NCI-H146 treated with DMSO at 0.1 percent for 48 hours (cell line): Measurements from ENCODE around the gene MST1.
"Not testable (repeated sequence)": the region's sequence is repeated elsewhere in the genome, so short reads cannot be mapped to it uniquely, and the experiment has no call there.

Source experiments
- DNase-seq: peaks from one replicate; lab custom pipeline; 2025; ENCODE audit not compliant: unreplicated experiment; lab: John Stamatoyannopoulos, UW

MST1 gene

DNA sequence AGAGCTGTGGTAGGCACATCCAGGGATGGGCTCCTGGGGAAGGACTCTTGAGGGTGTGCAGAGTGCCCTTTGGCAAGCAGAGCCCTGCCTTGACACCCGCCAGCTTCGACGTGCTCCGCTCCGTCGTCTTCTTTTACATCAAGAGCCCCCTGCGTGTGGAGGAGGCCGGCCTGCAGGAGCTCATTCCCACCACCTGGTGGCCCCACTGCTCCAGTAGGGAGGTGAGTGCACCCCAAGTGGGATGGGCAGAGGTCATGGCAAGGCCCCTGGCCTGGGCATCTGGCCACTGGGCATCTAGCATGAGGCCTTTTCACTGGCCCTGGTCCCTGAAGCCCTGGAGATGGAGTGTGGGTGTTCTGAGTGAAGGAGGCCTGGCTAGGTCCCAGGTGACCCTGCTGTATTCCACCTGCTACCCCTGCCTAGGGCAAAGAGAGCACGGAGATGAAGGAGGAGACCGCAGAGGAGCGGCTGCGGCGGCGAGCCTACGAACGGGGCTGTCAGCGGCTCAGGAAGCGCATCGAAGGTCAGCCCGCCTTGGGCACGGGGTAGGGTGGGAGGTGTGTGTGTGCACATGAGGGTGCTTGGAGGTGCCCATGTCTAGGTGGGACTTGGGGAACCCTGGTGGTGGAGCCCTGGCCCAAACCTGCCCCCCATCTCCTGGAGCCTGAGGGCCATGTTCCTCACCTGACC, 12.3 kb upstream of the MST1 start:
- no peak for DNase-seq

DNA sequence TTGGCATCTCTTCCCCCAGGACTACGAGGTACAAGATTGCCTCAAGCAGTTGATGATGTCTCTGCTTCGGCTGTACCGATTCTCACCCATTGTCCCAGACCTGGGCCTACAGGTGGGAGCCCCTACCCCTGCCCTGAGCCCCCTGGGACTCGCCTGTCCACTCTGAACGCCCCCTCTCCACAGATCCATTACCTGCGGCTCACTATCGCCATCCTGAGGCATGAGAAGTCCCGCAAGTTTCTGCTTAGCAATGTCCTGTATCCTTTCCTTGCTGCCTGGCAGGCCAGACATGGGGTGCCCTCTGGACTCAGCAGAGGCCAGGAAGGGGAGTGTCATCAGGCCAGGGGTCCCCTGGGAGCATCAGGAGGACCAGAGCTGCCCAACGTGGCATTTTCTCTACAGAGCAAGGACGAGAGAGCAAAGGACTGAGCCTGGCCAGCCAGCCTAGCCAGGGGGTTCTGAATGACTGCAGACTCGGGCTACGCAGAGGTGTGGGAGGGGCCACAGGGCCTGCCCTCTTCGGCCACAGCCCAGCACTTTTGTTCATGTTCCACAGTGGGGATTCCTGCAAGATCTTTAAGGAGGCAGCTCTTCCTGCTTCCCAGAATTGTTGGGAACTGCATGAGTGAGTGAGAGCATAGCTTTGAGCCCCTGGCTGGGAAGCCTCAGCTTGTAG, 11.3 kb upstream of the MST1 start:
- DNase-seq, result no peak

DNA sequence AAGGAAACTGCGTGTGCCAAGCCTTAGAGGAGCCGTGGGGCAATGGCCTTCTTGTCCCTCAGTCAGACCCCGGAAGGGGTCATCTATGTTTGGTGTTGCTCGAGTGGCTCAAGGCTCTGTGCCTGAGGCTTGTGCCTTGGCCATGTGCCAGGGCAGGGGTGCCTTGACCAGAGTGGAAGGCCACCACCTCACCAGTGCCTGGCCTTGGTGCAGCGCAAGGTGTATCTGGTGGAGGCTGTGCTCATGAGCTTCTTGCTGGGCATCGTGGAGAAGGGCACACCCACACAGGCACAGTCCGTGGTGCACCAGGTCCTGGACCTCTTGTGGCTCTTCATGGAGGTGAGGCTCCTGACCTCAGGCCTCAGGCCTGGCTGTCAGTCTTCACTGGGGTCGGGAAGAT, 10.7 kb upstream of the MST1 start:
- DNase-seq, result no peak

DNA sequence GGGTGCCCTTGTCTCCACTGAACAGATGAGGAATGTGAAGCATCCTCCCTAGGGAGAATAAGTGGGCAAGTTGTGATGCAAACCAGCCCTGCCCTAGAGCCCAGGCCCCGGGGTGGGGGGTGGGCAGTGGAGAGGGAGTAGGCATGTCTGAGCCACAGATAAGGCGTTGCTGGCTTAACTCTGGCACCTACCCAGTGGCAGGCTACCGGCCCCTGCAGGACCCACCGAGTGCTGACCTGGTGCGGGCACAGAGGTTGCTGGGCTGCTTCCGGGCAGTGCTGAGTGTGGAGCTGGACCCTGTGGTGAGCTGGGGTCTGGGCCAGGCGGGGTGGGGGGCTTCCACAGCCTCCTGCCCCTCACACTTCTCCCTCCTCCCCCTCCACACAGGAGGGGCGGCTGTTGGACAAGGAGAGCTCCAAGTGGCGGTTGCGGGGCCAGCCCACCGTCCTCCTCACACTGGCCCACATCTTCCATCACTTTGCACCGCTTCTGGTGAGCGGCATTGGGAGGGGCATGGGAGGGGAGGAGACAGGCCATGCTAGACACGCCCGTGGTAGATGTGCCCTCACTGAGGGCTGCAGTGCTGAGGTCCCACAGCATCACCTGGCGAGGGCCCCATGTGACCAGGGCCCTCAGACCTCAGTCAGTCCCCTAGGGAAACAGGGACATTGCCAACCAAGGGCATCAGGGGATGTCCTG, 10.2 kb upstream of the MST1 start:
- DNase-seq, result no peak

DNA sequence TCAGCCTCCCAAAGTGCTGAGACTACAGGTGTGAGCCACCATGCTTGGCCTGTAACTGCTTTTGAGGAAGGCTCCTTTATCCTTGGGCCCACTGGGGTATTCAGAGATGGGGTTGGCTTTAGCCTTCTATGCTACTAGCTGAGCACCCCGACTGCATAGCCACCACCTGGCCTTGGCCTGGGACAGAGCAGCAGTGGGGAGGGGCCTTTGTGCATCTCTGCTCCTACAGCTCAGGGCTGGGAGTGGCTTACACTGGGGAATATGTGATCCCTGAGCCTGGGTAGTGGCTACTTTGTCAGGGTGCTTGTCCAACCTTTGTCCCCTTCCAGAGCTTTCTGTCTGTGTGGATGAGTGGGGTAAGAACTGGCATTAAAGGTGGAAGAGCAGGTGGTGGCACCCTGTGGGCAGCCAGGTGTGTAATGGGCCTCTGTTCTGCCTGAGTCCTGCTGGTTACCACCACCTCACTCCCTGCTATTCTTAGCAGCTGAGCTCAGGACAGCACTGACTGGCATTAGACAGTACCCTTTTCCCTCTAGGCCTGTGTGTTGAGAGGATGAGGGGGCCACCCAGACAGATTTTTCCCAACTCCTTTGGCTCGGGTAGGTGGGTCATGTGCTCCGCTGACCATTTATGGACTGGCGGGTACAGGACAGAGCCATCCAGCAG, 6.2 kb upstream of the MST1 start:
- DNase-seq, result not testable (repeated sequence)

DNA sequence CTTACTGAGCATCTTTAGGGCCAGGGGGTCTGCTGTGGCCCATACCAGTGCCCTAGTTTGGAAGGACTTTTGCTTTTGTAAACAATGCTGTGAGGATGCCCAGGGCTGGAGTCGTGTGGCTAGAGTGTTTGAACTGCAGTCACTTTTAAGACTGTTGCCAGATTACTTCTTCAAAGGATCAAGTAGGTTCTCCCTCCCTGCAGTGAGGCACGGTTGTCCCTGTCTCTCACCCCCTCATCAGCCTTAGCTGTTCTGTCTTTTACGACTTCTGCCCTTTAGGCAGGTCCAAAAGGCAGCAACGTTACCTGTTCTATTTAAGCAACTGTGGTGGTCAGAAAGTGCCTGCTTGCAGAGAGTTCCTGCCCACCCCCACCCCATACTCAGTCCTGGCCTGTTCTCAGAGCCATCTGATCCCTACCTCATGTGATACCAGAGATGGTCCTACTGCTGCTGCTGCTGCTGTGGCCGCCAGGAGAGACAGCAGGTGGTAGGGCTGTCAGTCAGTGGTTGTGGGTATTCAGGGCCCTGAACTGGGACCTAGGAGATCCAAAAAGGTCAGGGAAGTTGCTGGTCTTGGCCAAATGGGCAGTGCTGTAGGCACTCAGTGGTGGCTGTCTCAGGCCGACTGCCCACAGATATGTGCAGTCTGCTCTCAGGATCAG, 5.3 kb upstream of the MST1 start:
- DNase-seq, result not testable (repeated sequence)

DNA sequence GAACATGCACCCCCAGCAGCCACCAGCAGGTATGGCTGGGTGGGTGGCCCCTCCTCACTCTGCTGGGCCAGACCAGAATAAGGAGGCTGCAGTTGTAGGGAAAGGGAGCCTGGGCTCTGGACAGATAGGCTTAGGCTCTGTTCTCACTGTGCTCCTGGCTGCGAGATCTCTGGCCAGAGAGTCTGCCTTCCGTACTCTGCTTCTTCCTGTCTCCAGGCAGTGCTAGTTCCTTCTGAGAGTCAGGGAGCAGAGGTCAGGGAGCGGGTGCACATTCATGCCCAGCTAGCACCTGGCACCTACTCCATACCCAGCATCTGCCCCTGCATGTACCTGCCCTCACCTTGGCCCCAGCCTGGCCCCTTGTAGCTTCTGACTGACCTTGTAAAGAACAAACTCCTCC, 2.2 kb upstream of the MST1 start:
- DNase-seq, result not testable (repeated sequence)

DNA sequence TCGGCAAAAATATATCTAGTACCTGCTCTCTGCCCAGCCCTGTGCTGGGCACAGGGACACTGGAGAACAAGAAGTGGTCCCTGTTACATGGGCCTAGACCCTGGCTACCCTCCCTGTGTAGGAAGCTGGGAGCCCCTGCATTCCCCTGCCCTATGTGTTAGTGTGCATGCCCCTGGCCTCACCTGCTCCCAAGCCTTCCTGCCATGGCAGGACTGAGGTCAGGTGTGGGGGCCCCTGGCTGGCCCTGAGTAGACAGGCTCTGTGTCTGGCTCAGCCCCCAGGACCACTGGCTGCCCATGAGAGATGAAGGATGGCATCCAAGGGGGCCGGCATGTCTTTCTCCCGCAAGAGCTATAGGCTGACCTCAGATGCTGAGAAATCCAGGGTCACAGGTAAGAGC, 1.6 kb upstream of the MST1 start:
- not testable (repeated sequence) for DNase-seq

DNA sequence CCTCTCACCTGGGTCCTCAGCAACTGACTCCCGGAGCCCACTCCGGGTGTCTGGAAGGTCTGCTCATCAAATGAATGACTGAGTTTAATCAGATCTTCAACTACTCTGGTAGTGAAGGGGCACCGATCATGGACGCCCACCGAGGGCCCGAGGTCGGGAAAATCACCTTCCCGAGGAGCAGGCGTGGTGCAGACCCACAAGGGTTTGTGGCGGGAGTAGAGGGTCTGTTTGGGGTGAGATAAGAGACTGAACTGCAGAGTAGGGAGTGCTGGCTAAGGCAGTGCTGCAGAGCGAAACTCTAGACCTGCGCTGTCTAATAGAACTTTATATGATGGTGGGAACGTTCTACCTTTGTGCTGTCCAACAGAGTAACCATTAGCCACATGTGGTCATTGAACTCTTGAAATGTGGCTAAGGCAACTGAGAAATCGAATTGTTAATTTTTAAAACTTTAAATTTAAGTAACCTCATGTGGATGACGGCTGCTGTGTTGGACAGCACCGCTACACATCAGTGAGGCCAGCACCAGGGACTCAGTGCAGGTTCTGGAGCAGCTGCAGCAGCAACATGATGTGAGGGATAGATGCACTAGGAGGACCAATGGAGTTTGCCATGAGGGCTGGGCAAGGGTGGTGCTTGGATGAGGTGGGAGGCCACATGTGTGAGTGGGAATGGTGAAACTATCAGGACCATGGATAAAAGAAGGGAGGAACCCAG, 792 bp upstream of the MST1 start:
- DNase-seq, result not testable (repeated sequence)

DNA sequence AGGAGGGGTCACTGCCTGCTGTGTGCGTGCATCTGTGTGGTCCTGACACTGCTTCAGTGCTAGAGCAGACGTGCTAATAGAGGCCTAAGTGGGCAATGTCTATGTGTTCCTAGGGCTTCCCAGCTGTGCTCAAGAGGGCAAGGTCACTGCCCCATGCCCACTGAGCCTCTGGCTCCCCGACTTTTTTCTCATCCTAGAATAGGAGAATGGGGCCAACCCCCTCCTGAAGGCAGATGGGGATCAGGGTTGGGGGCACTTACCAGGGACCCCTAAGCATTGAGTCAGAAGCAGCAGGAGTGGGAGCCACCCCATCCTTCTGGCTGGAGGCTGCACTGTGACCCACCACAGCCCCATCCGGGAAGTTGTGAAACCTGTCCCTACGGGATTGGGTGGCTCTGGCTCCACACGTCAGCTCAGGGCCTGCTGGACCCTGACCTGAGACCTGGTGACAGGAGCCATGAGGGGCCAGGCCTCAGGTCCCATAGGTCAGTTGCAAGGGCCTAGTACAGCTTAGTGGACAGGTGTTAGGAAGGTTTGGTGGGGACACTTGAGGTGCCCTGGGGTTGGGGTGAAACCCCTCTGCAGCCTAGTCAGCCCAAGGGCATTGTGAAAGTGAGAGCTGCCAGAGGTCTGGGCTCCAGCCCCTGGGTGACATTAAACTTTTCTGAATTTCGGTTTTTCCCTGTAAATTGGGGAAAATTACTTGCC, 782 bp downstream of the MST1 start:
- not testable (repeated sequence) for DNase-seq

DNA sequence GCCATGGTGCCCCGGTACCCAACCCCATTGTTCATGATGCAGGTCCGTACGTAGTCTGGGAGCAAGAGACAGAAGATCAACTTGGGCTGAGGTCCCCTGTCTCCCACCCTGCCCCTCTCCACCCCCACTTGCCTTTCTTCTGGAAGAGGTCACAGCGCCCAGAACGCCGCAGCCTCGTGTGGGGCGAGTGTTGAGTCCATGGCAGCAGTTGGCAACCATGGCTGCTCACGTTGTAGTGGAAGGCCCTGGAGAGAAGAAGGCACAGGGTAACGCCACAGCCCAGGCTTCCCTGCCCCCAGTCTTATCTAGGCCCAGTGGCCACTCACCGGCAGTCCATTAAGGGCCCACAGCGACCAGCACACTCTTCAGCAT, 1.9 kb downstream of the MST1 start:
- DNase-seq, result not testable (repeated sequence)

DNA sequence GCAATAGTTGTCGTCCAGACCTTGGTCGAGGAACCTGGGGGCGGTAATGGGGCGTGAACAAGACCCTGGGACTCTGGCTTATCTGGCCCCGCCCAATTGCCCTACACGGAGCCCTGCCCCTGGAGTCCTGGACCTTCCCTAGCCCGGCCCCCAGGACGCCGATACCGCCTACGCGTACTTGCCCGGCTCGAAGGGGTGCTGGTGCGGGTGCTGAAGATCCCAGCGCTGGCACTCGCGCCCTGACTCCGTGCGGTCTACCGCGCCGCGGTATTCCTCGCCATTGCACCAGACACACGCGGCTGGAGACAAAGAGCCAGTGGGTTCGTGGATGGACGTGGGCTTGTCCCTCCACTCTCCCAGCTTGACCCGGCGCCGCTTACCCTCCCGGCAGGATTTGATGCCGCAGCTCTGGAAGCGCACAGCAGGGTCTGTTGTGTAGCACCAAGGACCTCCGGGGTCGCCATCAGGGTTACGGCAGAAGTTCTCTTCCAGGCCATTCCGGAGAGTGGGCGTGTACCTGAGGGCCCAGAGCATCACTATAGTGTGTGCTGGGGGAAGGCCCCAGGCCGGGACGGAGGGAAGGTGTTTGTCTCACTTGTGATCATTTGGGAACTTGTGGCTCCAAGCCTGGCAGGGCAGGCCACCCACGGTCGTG, 2.4 kb downstream of the MST1 start:
- DNase-seq, result not testable (repeated sequence)

DNA sequence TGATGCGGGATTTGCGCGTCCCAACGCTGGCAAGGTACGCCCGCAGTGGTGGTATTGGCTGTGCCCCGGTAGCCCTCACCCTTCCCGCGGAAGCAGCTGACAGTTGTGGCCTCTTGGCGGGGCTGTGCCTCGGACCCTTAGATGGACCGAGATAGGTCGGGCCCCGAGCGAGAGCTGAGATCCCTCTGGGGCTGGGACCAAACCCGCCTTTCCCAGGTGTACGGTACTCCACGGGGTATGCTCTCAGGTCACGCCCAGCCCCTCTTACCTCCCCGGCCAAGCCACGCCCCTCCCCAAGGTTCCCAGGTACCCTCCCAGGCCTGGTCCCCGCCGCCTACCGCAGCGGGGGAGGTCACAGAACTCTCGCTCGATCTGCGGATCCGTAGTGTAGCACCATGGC, 2.9 kb downstream of the MST1 start:
- not testable (repeated sequence) for DNase-seq

DNA sequence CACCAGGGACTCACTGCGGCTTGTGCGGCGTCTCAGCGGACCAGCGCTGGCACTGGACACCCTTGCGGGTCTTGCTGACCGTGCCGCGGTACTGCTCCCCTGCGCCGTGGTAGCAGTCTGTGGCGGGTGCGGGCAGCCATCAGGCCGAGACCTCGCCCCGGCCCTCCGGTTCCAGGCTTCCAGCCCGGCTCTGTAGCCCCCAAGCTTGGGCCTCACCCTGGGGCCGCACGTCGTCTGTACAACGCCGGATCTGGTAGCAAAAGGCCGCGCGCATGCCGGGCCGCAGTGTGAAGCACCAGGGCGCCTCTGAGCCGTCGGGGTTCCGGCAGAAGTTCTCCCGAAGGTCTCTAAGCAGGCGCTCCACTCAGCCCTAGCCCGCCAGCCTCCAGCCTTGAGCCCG, 3.4 kb downstream of the MST1 start:
- not testable (repeated sequence) for DNase-seq

DNA sequence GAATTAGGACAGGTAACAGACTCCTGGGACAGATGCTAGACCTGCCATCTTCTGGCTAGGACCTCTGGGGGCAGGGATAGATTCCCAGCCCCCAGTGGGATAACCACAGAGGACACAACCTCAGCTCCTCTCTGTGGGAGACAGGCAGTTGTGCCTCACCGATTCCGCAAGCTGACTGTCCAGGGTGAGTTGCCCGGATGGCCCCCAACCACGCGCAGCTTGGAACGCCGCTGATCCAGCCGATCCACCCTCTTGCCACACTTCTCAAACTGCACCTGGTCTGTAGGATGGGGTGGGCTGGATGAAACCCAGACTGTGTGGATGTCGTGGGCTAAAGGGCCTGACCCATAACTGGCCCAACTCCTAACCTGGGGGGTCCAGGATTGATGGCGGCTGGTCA, 4.2 kb downstream of the MST1 start:
- not testable (repeated sequence) for DNase-seq

DNA sequence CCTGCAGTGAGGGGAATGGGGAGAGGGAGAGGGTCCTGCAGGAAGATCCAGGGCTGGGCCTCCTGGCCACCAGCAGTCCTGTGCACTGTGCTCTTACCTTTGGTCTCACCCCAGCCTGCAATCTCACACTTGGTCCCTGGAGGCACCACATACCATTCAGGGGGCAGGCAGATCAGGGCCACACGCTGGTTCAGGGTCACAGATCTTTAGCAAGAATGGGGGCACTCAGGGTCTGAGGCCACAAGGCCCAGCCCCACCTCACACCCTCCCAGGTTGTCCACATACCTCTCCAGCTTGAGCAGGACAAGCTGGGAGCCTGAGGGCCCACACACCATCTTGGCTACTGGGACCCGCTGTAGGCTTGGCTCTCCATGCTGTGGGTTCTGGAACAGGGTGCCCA, 4.8 kb downstream of the MST1 start:
- not testable (repeated sequence) for DNase-seq

DNA sequence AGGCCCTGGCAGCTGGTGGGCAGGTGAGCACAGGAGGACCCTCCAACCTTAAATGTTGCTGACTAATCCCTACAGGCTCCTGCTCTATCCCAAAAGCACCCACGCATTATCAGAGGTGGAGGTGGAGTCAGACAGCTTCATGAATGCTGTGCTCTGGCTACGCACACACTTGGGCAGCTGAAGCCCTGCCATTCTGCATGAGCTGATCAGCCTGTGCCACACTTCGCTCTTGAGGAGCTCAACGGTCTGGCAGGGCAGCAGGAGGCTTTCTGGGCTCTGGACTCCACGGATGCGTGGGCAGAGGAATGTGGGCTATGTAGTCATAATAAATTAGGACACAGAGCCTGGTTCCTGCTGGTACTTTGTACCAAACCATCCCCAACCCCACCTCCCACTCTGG, 6.1 kb downstream of the MST1 start:
- DNase-seq, result no peak

DNA sequence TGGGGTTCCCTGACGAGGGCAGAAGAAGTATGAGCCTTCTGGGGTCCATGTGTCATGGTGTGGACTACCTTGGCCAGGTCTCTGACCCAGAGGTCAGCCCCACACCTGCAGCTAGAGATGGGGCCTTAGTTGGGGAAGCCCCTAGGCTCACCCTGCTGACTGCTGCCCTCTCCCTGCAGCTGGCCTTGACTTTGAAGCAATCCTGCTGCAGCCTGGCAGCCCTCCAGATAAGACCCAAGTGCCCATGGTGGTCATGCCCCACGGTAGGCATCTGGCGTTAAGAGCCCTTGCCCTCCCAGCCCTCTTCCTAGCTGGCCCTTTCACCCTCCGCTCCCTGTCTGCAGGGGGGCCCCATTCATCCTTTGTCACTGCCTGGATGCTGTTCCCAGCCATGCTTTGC, 7.7 kb downstream of the MST1 start:
- no peak for DNase-seq

DNA sequence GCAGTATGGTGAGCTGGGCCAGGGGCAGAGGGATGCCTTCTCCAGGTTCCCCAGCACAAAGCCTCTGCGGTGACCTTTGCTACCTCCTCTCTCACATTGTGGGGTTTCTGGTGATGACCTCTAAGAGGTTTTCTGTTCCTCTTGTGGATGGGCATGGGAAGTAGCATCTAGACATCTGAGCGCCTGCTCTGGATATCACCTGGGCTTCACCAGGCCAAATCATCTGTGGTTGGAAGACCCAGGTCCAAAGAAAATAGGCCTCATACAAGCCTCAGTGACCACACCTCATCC, 8.1 kb downstream of the MST1 start:
- DNase-seq, result no peak
